Measurements from ENCODE around the gene TRPM3. TPM values are rescaled to one million over a fixed set of nuclear protein-coding genes. Genes with fewer than 3 reads are reported as not detected.
"Not testable (repeated sequence)": the region's sequence is repeated elsewhere in the genome, so short reads cannot be mapped to it uniquely, and the experiment has no call there.

Gene TRPM3
- total and polyA plus RNA-seq, 2 of the 13 experiments (the other 11 are each of a cell fraction or from before 2014, with no cell fraction given) = not detected

- H3K27ac ChIP-seq (ENCODE audit: extremely low read length, insufficient read depth, low read length); H3K79me2 ChIP-seq (ENCODE audit: insufficient read depth, low read length); intact Hi-C loops (cut with micrococcal nuclease; ENCODE audit: unreplicated experiment); H3K4me1 ChIP-seq (ENCODE audit: insufficient read depth, low read length); H3K27me3 ChIP-seq (ENCODE audit: control insufficient read depth in 1 of 2, insufficient read depth in 2 of 2, low read length in 2 of 2); DNase-seq (ENCODE audit: low spot score); FAIRE-seq; H3K4me3 ChIP-seq (replicated peaks in 1 of 3; ENCODE audit: insufficient read depth in 1 of 3, low read depth in 2 of 3, low read length in 3 of 3); H3K4me2 ChIP-seq (ENCODE audit: low read depth, low read length); H2AFZ ChIP-seq (ENCODE audit: low read length); ATAC-seq; H3K9me3 ChIP-seq (ENCODE audit: low read length); CTCF ChIA-PET (ENCODE audit: low intra/inter-chr PET ratio, low total read pairs); H3K9ac ChIP-seq (ENCODE audit: insufficient read depth, low read depth, low read length); H3K36me3 ChIP-seq (replicated peaks in 1 of 2; ENCODE audit: control insufficient read depth in 1 of 2, insufficient read depth in 2 of 2, low read length in 2 of 2); BruUV-seq (replicated peaks); H4K20me1 ChIP-seq (ENCODE audit: insufficient read depth, low read length); POLR2A ChIA-PET: not testable (repeated sequence)
- in situ Hi-C loops (cut with HindIII; ENCODE audit: extremely low pct_ligation_motif_present, low pct_unique_long_range_greater_than_20kb) = loop anchor here (5.0 kb wide), 1 partner anchor 603 kb away; no protein-coding TSS in a partner anchor
These were observed 476.8 kb downstream of the TRPM3 start for GRCh38 chr9:70644627-70645026.

DNA sequence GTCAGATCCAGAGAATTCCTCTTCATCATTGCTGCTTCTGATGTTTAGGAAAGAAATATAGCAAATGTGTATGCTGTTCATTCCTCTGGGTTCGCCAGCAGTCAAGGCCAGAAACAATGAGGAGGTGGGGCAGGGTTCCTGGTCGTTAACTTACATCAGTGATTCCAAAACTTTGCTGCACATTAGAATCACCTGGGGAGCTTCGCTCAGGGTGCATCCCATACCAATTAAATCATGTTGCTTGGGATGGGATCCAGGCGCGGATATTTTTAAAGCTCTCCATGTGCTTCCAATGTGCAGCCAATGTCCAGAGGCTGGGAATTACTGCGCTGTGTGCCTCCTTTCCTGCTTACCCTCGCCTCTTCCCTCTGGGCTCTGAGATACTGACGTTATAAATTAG, 479.1 kb downstream of the TRPM3 start:
- ChIA-PET CTCF (ENCODE audit: low intra/inter-chr PET ratio, low total read pairs) (no interaction called here), POLR2A (no interaction called here)
- TF ChIP-seq ZNF576 (CRISPR knock-in tag; IDR thresholded peaks at IDR 0.05) = no peak
- no peak for TF ChIP-seq ZNF879 (CRISPR knock-in tag; IDR thresholded peaks at IDR 0.05)
- no peak for TF ChIP-seq HDAC1 (CRISPR knock-in tag; IDR thresholded peaks at IDR 0.05)
- no peak for TF ChIP-seq TOPORS (CRISPR knock-in tag; IDR thresholded peaks at IDR 0.05)
- no peak for TF ChIP-seq JUNB (CRISPR knock-in tag; IDR thresholded peaks at IDR 0.05; ENCODE audit: borderline replicate concordance)
- no peak for TF ChIP-seq ZNF878 (CRISPR knock-in tag; IDR thresholded peaks at IDR 0.05)
- TF ChIP-seq ZNF776 (CRISPR knock-in tag; IDR thresholded peaks at IDR 0.05) = no peak
- no peak for TF ChIP-seq CC2D1A (CRISPR knock-in tag; IDR thresholded peaks at IDR 0.05)
- no peak for TF ChIP-seq ZSCAN21 (CRISPR knock-in tag; IDR thresholded peaks at IDR 0.05; ENCODE audit: borderline replicate concordance)
- no peak for TF ChIP-seq ZFP36L2 (CRISPR knock-in tag; IDR thresholded peaks at IDR 0.05)
- TF ChIP-seq ZNF263 (CRISPR knock-in tag; IDR thresholded peaks at IDR 0.05) = no peak
- TF ChIP-seq, protein P1, sequence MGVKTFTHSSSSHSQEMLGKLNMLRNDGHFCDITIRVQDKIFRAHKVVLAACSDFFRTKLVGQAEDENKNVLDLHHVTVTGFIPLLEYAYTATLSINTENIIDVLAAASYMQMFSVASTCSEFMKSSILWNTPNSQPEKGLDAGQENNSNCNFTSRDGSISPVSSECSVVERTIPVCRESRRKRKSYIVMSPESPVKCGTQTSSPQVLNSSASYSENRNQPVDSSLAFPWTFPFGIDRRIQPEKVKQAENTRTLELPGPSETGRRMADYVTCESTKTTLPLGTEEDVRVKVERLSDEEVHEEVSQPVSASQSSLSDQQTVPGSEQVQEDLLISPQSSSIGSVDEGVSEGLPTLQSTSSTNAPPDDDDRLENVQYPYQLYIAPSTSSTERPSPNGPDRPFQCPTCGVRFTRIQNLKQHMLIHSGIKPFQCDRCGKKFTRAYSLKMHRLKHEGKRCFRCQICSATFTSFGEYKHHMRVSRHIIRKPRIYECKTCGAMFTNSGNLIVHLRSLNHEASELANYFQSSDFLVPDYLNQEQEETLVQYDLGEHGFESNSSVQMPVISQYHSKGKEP (CRISPR knock-in tag; IDR thresholded peaks at IDR 0.05) = no peak
- no peak for TF ChIP-seq PITX1 (CRISPR knock-in tag; IDR thresholded peaks at IDR 0.05)
- TF ChIP-seq THYN1 (CRISPR knock-in tag; IDR thresholded peaks at IDR 0.05; ENCODE audit: borderline replicate concordance, low read depth) = no peak
- no TSS peak for BruUV-seq (replicated peaks)
- H3K4me2 ChIP-seq (ENCODE audit: low read depth, low read length) = no peak overlapping the region
- H3K27me3 ChIP-seq (ENCODE audit: control insufficient read depth in 1 of 2, insufficient read depth in 2 of 2, low read length in 2 of 2) = no peaks in the 10 kb centered on the region
- FAIRE-seq = no peak
- no peak overlapping the region for H3K27ac ChIP-seq (ENCODE audit: extremely low read length, insufficient read depth, low read length)
- H4K20me1 ChIP-seq (ENCODE audit: insufficient read depth, low read length) = no peaks in the 10 kb centered on the region
- no peak overlapping the region for H2AFZ ChIP-seq (ENCODE audit: low read length)
- in situ Hi-C loops (cut with HindIII; ENCODE audit: extremely low pct_ligation_motif_present, low pct_unique_long_range_greater_than_20kb) = loop anchor here (5.0 kb wide), 1 partner anchor 605 kb away; no protein-coding TSS in a partner anchor
- no peak overlapping the region for H3K9ac ChIP-seq (ENCODE audit: insufficient read depth, low read depth, low read length)
- H3K4me1 ChIP-seq (ENCODE audit: insufficient read depth, low read length) = no peaks in the 10 kb centered on the region
- no peaks in the 10 kb centered on the region for H3K79me2 ChIP-seq (ENCODE audit: insufficient read depth, low read length)
- H3K36me3 ChIP-seq (replicated peaks in 1 of 2; ENCODE audit: control insufficient read depth in 1 of 2, insufficient read depth in 2 of 2, low read length in 2 of 2) = no peaks in the 10 kb centered on the region
- no peaks in the 10 kb centered on the region for H3K9me3 ChIP-seq (ENCODE audit: low read length)
- intact Hi-C loops (cut with micrococcal nuclease; ENCODE audit: unreplicated experiment) = no loop called here
- no peak overlapping the region for H3K4me3 ChIP-seq (replicated peaks in 1 of 3; ENCODE audit: insufficient read depth in 1 of 3, low read depth in 2 of 3, low read length in 3 of 3)
- ATAC-seq = no peak
- WGBS (ENCODE audit: low lambda C conversion rate) = 7% methylated on average over 5 of the region's 8 CpGs
- no peak for DNase-seq (ENCODE audit: low spot score)

Measured in HepG2 (cell line).